T-helper 1 cell (primary cell): ENCODE measurements around the gene TEK.

ENCODE experiments used
- DNase-seq, 5 donors: peaks; one replicate each; pipeline ENCODE4 v3.0.0-alpha.2; 2012 to 2020

The TEK gene

DNA sequence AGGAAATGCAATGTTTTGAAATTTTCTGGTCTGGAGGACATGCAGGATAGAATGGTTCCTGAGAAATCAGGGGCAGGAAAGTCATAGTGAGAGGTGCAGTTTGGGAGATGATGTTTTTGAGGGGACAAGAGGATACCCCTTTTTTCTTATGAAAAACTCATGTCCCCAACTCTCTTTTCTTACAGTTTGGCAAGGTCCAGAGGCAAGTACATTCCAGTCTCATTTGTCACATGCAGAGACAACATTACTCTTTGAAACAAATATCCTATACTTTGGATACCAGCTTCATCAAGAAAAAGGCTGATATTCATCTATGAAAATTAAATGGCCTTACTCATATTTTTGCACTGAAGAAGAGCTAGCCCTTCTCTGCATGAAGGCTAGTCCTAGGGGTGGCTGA is 139.7 kb downstream of the TEK start:
- DNase-seq: no peak

GRCh38 chr9:27258662-27259061 is 149.6 kb downstream of the TEK start:
- no peak for DNase-seq

DNA sequence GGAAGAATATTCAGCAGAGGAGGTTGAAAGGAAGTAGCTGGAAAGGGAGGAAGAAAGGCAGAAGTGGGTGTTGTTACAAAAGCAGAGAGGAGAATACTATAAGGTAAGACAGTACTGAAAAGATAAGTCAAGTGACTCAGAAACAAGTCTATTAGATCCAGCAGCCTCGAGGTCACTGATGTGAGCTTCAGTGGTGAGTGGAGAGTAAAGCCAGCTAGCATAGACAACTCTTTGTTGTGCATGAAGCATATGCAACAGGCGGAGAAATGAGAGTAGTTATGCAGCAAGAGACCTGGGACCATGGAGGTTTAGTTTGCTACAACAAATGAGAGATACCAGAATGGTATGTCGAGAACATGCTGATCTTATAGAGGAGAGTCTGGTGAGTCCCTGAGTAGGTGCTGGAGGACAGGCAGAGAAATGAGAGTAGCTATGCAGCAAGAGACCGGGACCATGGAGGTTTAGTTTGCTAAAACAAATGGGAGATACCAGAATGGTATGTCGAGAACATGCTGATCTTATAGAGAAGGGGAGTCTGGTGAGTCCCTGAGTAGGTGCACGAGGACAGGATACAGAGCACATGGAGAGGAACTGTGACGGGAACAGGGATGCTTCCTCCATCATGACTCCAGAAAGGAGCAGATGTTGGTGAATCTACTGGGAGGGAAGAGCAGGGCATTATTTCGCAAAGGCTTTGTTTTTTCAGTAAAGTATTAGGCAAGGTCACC is 151.9 kb downstream of the TEK start:
- no peak for DNase-seq

DNA sequence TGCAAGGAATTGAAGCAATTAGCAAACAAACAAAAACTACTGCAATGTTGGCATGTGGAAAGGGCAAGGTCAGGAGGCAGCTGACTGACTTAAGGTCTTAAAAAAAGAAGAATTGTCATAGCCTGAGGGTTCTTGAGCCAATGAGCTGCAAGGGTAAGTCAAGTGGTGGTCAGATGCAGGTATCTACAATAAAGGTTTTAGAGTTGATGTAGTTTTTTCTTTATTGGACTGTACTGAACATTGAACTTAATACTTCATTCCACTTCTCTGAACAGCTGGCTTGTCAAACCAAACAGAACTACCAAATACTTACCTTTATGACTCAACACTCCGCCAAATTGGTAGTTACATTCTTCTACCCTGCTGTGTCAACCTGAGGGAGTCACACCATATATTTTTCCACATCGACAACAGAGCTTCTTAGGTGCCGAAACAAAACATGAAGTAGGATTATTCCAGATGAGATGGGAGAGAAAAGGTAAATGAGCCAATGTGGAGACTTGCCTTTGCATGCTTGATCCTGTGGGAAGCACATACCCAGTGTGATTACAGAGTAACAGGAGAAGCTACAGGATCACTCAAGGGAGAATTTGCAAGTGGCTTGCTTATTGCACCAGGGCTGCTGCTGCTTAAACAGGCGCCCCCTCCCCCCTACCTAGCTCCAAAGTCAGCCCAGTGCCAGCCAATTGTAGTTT is 152.6 kb downstream of the TEK start:
- no peak for DNase-seq

DNA sequence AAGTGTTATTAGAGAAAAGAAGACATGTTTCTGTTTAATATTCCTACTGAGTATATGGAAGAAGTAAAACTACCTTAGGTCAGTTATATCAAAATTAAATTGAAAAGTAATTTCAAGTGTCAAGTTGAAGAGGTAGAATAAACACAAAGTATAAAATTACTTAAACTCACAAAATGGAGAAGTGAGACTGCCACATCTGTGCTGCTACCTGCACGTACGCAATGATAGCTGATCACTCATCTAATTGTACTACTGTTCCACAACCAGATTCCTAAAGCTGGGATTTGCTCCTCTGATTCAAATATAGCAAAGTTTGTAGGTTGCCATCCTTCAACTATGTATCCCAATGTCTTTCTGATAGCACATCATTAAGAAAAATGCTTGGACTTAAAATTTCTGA is 163.1 kb downstream of the TEK start:
- no peak for DNase-seq

GRCh38 chr9:27273186-27273585 is 164.2 kb downstream of the TEK start:
- DNase-seq: no peak

DNA sequence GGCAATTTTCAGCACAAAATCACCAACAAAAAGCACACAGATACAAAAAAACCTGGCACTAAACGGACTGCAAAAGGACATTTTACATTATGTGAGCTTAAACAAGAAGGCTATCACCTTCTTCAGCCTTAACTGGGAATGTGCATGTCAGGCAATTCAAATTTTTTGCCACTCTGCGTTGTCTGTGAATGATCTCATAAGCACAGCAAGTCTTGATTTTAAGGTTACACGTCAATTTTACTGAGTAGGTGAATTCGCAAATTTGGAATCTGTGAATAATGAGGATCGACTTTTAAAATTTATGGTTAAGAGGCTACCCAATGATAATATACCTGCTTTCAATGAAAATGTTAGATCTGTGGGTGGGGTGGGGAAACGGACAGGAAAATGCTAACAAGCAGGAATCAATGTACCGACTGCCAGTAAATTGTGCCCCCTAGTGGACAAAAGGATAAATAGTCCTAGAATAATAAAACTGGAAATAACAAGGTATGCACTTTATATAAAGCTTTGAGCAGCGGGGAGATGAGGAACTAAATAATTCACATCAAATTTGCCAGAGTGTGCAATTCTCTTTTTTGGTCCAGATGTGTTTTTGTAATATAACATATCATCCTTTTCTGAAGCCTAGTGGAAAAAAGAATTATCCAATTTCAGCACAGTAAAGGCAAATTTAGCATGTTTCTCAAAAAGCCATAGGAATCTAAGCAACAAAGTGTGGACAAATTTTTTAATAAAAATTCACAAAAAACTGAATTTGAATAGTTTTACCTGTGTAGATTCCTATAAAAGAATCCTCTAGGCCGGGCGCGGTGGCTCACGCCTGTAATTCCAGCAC is 167.4 kb downstream of the TEK start:
- DNase-seq: peak in 1 of 5 donors; percentile 29

DNA sequence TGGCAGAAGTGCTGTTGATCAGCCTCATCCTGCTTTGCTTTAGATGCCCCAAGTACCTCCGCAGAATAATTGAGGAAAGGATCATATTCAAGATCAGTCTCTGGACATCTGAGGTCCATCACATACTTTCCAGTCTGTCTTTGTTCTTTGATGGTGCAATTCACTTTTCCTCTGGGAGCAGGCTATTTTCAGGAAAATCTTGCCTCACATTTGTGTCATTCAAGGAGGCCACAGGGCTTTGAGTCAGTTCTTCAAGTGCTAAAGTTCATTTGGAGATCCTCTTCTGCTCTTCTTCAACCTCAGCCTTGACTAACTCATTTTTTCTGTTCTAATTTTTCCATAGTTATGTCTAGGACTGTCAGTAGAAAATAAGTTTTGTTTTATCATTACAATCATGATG is 169.3 kb downstream of the TEK start:
- DNase-seq: no peak

DNA sequence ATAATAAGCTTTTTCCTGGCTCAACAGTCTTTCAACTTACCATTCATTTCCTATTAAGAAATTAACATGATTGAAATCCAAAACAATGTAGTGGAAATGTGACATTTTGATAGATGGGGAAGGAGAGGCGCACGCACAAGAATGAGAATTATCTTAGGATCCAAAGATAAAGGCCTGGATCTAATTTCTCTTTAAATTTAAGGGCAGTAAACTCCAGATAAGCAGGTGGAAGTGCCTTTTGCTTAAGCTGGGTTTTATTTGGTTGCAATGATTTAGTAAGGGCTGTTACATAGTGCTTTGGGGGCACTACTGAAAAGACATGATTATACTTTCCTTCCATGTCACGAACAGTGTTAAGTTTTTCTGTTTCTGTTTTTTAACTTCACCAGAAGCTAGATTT is 170.6 kb downstream of the TEK start:
- no peak for DNase-seq
